Loucy (cell line): ENCODE data around the gene BMX.

ENCODE experiments used
- H2AFZ ChIP-seq: fragments of 200-600 bp; sonication (generic); 2 replicates; pipeline ENCODE4 v1.6.0; 2016; ENCODE audit warnings: antibody characterized with exemption, mild to moderate bottlenecking, low read length, moderate library complexity
- H3F3A ChIP-seq: fragments of 200-600 bp; 2 replicates; pipeline ENCODE4 v1.6.0; 2016; ENCODE audit warnings: antibody characterized with exemption, low read depth, mild to moderate bottlenecking
- H3K27me3 ChIP-seq: fragments of 200-600 bp; sonication (generic); 2 replicates; pipeline ENCODE4 v1.6.1; 2014; ENCODE audit warnings: low read length, mild to moderate bottlenecking; ENCODE audit not compliant: insufficient read depth, poor library complexity, severe bottlenecking
- H3K36me3 ChIP-seq: fragments of 200-600 bp; sonication (generic); 2 replicates; pipeline ENCODE4 v1.6.1; 2016; ENCODE audit warnings: low read length; ENCODE audit not compliant: insufficient read depth
- H3K4me1 ChIP-seq: fragments of 200-600 bp; sonication (generic); 2 replicates; pipeline ENCODE4 v1.5.1; 2014; ENCODE audit warnings: low read length, mild to moderate bottlenecking; ENCODE audit not compliant: insufficient read depth, poor library complexity, severe bottlenecking
- H3K4me2 ChIP-seq: fragments of 200-600 bp; sonication (generic); 2 replicates; pipeline ENCODE4 v1.6.0; 2014; ENCODE audit warnings: antibody characterized with exemption, low read length, low read depth, mild to moderate bottlenecking; ENCODE audit not compliant: poor library complexity, severe bottlenecking
- H3K4me3 ChIP-seq: fragments of 200-600 bp; sonication (generic); 2 replicates; pipeline ENCODE4 v1.5.1; 2014; ENCODE audit warnings: low read length, mild to moderate bottlenecking, mixed read lengths; ENCODE audit not compliant: poor library complexity, severe bottlenecking
- H3K79me2 ChIP-seq: fragments of 200-600 bp; sonication (generic); 2 replicates; pipeline ENCODE4 v1.6.1; 2014; ENCODE audit warnings: low read length; ENCODE audit not compliant: insufficient read depth
- H3K9ac ChIP-seq: fragments of 200-600 bp; sonication (generic); 2 replicates; pipeline ENCODE4 v1.6.0; 2014; ENCODE audit warnings: mild to moderate bottlenecking, low read depth, low read length, moderate library complexity; ENCODE audit not compliant: poor library complexity, severe bottlenecking
- H3K9me2 ChIP-seq: fragments of 200-600 bp; sonication (generic); replicated peaks from 2 replicates; pipeline ENCODE4 v1.6.1; 2016; ENCODE audit warnings: low read depth, low read length, mixed read lengths
- H3K9me3 ChIP-seq: fragments of 200-600 bp; sonication (generic); 2 replicates; pipeline ENCODE4 v1.6.1; 2014; ENCODE audit warnings: mild to moderate bottlenecking, antibody characterized with exemption, low read length, low read depth; ENCODE audit not compliant: insufficient read depth
- H4K20me1 ChIP-seq: fragments of 200-600 bp; sonication (generic); 2 replicates; pipeline ENCODE4 v1.6.0; 2014; ENCODE audit warnings: antibody characterized with exemption, low read length, mild to moderate bottlenecking; ENCODE audit not compliant: insufficient read depth, poor library complexity, severe bottlenecking
- EZH2phosphoT487 ChIP-seq: fragments of 200-600 bp; IDR thresholded peaks from 2 replicates; pipeline ENCODE4 v1.6.1; 2018; ENCODE audit warnings: antibody characterized with exemption, mild to moderate bottlenecking, moderate library complexity, borderline replicate concordance
- TF ChIP-seq, protein P1 (sequence below): fragments of 200-600 bp; sonication (generic); conservative IDR thresholded peaks from 2 replicates; pipeline ENCODE4 v1.5.1; 2014; ENCODE audit warnings: mild to moderate bottlenecking, antibody characterized with exemption, low read length

Gene BMX

DNA sequence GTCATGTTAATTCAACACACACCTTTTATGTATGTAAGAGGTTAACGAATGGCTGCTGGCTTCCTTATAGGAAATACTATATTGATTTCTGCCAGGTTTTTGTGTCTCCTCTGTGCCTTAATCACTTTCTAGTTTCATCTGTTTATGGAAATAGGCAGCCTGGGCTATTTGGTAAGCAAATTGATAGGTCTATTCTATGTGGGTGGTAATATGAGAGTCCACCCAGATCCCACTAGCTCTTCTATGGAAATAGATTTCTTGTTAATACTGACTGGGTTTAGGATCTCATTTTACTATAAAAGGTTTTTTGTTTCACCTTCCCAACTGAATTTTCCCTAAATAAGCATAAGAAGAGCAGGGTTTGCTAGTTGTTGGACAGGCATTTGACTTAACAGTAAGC, 4.1 kb downstream of the BMX start:
- H3K9ac ChIP-seq = no peak overlapping the region

DNA sequence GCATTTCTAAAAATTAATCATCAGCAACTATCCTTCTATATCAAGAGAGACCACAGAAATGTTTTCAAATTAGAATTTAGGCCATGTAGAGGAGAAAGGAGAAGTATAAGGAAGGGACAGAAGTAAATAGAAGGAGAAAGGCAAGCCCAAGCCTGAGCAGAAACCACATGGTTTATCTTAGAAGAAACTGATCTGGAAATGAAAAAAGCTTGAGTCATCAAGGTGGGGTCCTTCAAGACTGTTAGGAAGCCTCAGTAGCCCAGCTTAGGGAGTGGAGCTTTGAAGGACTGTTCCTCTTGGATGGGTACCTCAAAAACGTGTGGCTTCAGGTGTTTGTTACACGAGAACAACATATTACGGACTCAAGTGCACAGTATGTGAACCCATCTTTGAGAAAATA, 4.5 kb downstream of the BMX start:
- Histone ChIP-seq H4K20me1 (no peaks in the 10 kb centered on the region), H2AFZ (peak overlapping the region; percentile 45), H3K9me3 (no peaks in the 10 kb centered on the region), H3K4me1 (peaks cover 4% of the 10 kb centered on the region), H3K36me3 (no peaks in the 10 kb centered on the region), H3K4me2 (no peak overlapping the region), H3K27me3 (no peaks in the 10 kb centered on the region), H3K9ac (no peak overlapping the region), H3K4me3 (no peak overlapping the region), H3K79me2 (no peaks in the 10 kb centered on the region), H3K9me2 (no peaks in the 10 kb centered on the region), H3F3A (no peaks in the 10 kb centered on the region)
- TF ChIP-seq EZH2phosphoT487 = no peak
- TF ChIP-seq, protein P1, sequence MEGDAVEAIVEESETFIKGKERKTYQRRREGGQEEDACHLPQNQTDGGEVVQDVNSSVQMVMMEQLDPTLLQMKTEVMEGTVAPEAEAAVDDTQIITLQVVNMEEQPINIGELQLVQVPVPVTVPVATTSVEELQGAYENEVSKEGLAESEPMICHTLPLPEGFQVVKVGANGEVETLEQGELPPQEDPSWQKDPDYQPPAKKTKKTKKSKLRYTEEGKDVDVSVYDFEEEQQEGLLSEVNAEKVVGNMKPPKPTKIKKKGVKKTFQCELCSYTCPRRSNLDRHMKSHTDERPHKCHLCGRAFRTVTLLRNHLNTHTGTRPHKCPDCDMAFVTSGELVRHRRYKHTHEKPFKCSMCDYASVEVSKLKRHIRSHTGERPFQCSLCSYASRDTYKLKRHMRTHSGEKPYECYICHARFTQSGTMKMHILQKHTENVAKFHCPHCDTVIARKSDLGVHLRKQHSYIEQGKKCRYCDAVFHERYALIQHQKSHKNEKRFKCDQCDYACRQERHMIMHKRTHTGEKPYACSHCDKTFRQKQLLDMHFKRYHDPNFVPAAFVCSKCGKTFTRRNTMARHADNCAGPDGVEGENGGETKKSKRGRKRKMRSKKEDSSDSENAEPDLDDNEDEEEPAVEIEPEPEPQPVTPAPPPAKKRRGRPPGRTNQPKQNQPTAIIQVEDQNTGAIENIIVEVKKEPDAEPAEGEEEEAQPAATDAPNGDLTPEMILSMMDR = no peak

More for the DNA sequence above, 4.1 kb downstream of the BMX start:
- peak overlapping the region; percentile 45 for H2AFZ ChIP-seq
- no peaks in the 10 kb centered on the region for H3K79me2 ChIP-seq
- H3K27me3 ChIP-seq = no peaks in the 10 kb centered on the region
- TF ChIP-seq EZH2phosphoT487 = no peak
- TF ChIP-seq, protein P1 = no peak
- no peaks in the 10 kb centered on the region for H4K20me1 ChIP-seq
- H3F3A ChIP-seq = no peaks in the 10 kb centered on the region
- no peak overlapping the region for H3K4me2 ChIP-seq
- H3K9me3 ChIP-seq = no peaks in the 10 kb centered on the region
- H3K4me3 ChIP-seq = no peak overlapping the region
- no peaks in the 10 kb centered on the region for H3K9me2 ChIP-seq
- no peaks in the 10 kb centered on the region for H3K36me3 ChIP-seq
- H3K4me1 ChIP-seq = peaks cover 4% of the 10 kb centered on the region

DNA sequence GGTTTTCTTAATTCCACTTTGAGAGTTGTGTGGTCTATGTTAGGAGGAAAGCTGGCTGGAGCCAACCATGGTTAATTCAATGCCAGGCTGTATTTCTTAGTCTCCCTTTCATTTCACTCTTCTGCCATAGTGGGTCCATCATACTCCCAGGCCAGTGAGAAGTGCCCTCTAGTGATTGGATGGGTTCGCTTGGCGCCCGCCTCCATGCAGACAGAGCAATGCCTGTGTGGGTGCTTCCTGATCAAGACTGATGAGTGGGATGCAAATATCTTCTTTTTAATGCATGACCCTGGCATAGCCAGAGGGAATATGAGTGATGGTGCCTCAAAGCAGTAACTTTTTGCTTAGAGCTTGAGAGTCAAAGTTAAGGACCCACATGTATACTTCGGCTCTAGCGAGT, 6.4 kb downstream of the BMX start:
- Histone ChIP-seq H4K20me1 (no peaks in the 10 kb centered on the region), H3F3A (no peaks in the 10 kb centered on the region), H3K36me3 (no peaks in the 10 kb centered on the region), H3K9me2 (no peaks in the 10 kb centered on the region), H3K4me2 (no peak overlapping the region), H3K9ac (no peak overlapping the region), H3K27me3 (no peaks in the 10 kb centered on the region), H3K4me3 (no peak overlapping the region), H2AFZ (no peak overlapping the region), H3K79me2 (no peaks in the 10 kb centered on the region), H3K9me3 (no peaks in the 10 kb centered on the region), H3K4me1 (peaks cover 9% of the 10 kb centered on the region)
- no peak for TF ChIP-seq EZH2phosphoT487
- TF ChIP-seq, protein P1 = no peak
